Measurements from ENCODE around the gene ANAPC1.

The ANAPC1 gene

GRCh38 chr2:111904726-111905474 is 20.9 kb upstream of the ANAPC1 start:
- no peaks in the 10 kb centered on the region for H3K9me2 ChIP-seq (replicated peaks; ENCODE audit: insufficient read depth, low read length)
- H3K9me3 ChIP-seq (replicated peaks; ENCODE audit: insufficient read depth, low read length), result no peaks in the 10 kb centered on the region
- H3K4me3 ChIP-seq (ENCODE audit: low read length), result no peak overlapping the region
- no peaks in the 10 kb centered on the region for H4K20me1 ChIP-seq (ENCODE audit: insufficient read depth, low read length)
- H3K27me3 ChIP-seq (replicated peaks; ENCODE audit: insufficient read depth, low read length), result no peaks in the 10 kb centered on the region
- no peak overlapping the region for H3K9ac ChIP-seq (ENCODE audit: low read length)
- H3K36me3 ChIP-seq (replicated peaks; ENCODE audit: insufficient read depth, low read length), result no peaks in the 10 kb centered on the region
- TF ChIP-seq EZH2 (optimal IDR thresholded peaks at IDR 0.05; ENCODE audit: low read depth, low read length) (no peak), EZH2phosphoT487 (IDR thresholded peaks at IDR 0.05; ENCODE audit: low read length) (no peak), CTCF (IDR thresholded peaks at IDR 0.05; ENCODE audit: low read length) (no peak)
- H3K4me2 ChIP-seq (ENCODE audit: low read depth, low read length), result no peak overlapping the region
- H3F3A ChIP-seq (ENCODE audit: insufficient read depth, low read length), result peaks cover 26% of the 10 kb centered on the region
- H3K4me1 ChIP-seq (ENCODE audit: low read length), result peaks cover 33% of the 10 kb centered on the region
- H2AFZ ChIP-seq (ENCODE audit: low read length), result no peak overlapping the region
- no peak overlapping the region for H3K27ac ChIP-seq (ENCODE audit: low read length)
- H3K79me2 ChIP-seq (ENCODE audit: low read length), result peaks cover 72% of the 10 kb centered on the region
- no peak for DNase-seq

- Histone ChIP-seq H3K4me3 (ENCODE audit: low read length) (no peak overlapping the region), H3K9me3 (replicated peaks; ENCODE audit: insufficient read depth, low read length) (no peaks in the 10 kb centered on the region), H4K20me1 (ENCODE audit: insufficient read depth, low read length) (no peaks in the 10 kb centered on the region), H3K4me1 (ENCODE audit: low read length) (peaks cover 35% of the 10 kb centered on the region), H3K36me3 (replicated peaks; ENCODE audit: insufficient read depth, low read length) (no peaks in the 10 kb centered on the region), H2AFZ (ENCODE audit: low read length) (no peak overlapping the region), H3F3A (ENCODE audit: insufficient read depth, low read length) (peaks cover 34% of the 10 kb centered on the region), H3K9ac (ENCODE audit: low read length) (no peak overlapping the region), H3K27ac (ENCODE audit: low read length) (no peak overlapping the region), H3K9me2 (replicated peaks; ENCODE audit: insufficient read depth, low read length) (no peaks in the 10 kb centered on the region), H3K27me3 (replicated peaks; ENCODE audit: insufficient read depth, low read length) (no peaks in the 10 kb centered on the region), H3K79me2 (ENCODE audit: low read length) (peaks cover 81% of the 10 kb centered on the region), H3K4me2 (ENCODE audit: low read depth, low read length) (no peak overlapping the region)
- DNase-seq, result no peak
- no peak for TF ChIP-seq EZH2 (optimal IDR thresholded peaks at IDR 0.05; ENCODE audit: low read depth, low read length)
- no peak for TF ChIP-seq EZH2phosphoT487 (IDR thresholded peaks at IDR 0.05; ENCODE audit: low read length)
- no peak for TF ChIP-seq CTCF (IDR thresholded peaks at IDR 0.05; ENCODE audit: low read length)
These were observed 20.0 kb upstream of the ANAPC1 start for GRCh38 chr2:111903930-111904439.

- no peaks in the 10 kb centered on the region for H4K20me1 ChIP-seq (ENCODE audit: insufficient read depth, low read length)
- H3K4me1 ChIP-seq (ENCODE audit: low read length), result peaks cover 35% of the 10 kb centered on the region
- H3K4me2 ChIP-seq (ENCODE audit: low read depth, low read length), result no peak overlapping the region
- DNase-seq, result no peak
- no peak for TF ChIP-seq CTCF (IDR thresholded peaks at IDR 0.05; ENCODE audit: low read length)
- no peak for TF ChIP-seq EZH2phosphoT487 (IDR thresholded peaks at IDR 0.05; ENCODE audit: low read length)
- no peak for TF ChIP-seq EZH2 (optimal IDR thresholded peaks at IDR 0.05; ENCODE audit: low read depth, low read length)
- no peaks in the 10 kb centered on the region for H3K9me3 ChIP-seq (replicated peaks; ENCODE audit: insufficient read depth, low read length)
- no peak overlapping the region for H3K27ac ChIP-seq (ENCODE audit: low read length)
- H3F3A ChIP-seq (ENCODE audit: insufficient read depth, low read length), result peaks cover 34% of the 10 kb centered on the region
- peaks cover 82% of the 10 kb centered on the region for H3K79me2 ChIP-seq (ENCODE audit: low read length)
- H3K9me2 ChIP-seq (replicated peaks; ENCODE audit: insufficient read depth, low read length), result no peaks in the 10 kb centered on the region
- H2AFZ ChIP-seq (ENCODE audit: low read length), result no peak overlapping the region
- no peaks in the 10 kb centered on the region for H3K36me3 ChIP-seq (replicated peaks; ENCODE audit: insufficient read depth, low read length)
- no peaks in the 10 kb centered on the region for H3K27me3 ChIP-seq (replicated peaks; ENCODE audit: insufficient read depth, low read length)
- H3K9ac ChIP-seq (ENCODE audit: low read length), result no peak overlapping the region
- H3K4me3 ChIP-seq (ENCODE audit: low read length), result no peak overlapping the region
These were observed 19.5 kb upstream of the ANAPC1 start for GRCh38 chr2:111903516-111903915.

Data from MM.1S (cell line).